IPS-15b (cell line): ENCODE measurements around the gene TMC6.

Experiments
- H3K27me3 ChIP-seq: one replicate; pipeline ENCODE4 v1.6.1; 2013; ENCODE audit warnings: low read length; ENCODE audit not compliant: control insufficient read depth, insufficient read depth
- H3K36me3 ChIP-seq: one replicate; pipeline ENCODE4 v1.6.1; 2013; ENCODE audit warnings: low read length; ENCODE audit not compliant: control insufficient read depth, insufficient read depth
- H3K4me1 ChIP-seq: one replicate; pipeline ENCODE4 v1.6.1; 2013; ENCODE audit warnings: mild to moderate bottlenecking, low read length; ENCODE audit not compliant: control insufficient read depth, insufficient read depth
- H3K4me3 ChIP-seq: one replicate; pipeline ENCODE4 v1.5.1; 2013; ENCODE audit warnings: low read depth, low read length
- H3K9ac ChIP-seq: one replicate; pipeline ENCODE4 v1.6.1; 2013; ENCODE audit warnings: low read depth, mild to moderate bottlenecking, low read length
- H3K9me3 ChIP-seq: one replicate; pipeline ENCODE4 v1.6.1; 2013; ENCODE audit warnings: mild to moderate bottlenecking, low read length; ENCODE audit not compliant: control insufficient read depth, insufficient read depth

Gene TMC6

DNA sequence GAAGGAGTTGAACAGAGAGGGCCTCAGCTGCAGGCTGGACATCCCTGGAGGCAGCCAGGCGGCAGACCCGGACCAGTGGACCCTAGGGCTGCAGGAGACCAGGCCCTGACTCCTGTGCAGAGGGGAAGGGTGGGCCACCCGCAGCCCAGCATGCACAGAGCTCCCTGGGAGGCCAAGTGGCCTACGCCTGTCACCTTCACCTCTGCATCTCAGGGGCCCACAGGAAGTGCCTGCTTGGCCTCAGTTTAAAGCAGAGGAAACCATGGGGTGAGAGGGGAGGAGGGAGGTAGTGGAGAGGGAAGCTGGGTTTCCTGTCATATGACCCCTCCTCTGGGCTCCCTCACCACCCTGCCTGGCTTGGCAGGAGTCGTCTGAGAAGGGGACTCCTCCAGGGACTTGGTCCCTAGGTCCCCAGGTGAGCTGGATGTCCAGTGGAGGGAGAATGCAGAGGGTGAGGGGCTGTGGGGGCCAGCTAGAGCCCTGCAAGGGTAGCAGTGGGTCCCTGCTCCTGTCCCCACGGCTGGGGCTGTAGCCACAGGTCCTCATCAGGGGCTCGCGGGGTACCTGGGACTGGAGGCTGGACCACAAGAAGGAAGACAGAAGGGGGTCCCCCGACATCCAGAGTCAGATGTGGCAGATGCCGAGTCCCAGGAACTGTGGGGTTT is 2.0 kb upstream of the TMC6 start, which contains the start of gene TMC8:
TMC8 (plus strand) TSS at position 335 of the 665 bp plus-strand sequence. CDS start 818 bp downstream, outside the sequence.
- H3K27me3 ChIP-seq = peaks cover 28% of the 10 kb centered on the region
- H3K9ac ChIP-seq = no peak within 1 kb of the TSS
- H3K4me1 ChIP-seq = peaks cover 11% of the 10 kb centered on the region
- H3K36me3 ChIP-seq = peaks cover 5% of the 10 kb centered on the region
- peak within 1 kb of the TSS; percentile 37 for H3K4me3 ChIP-seq
- no peaks in the 10 kb centered on the region for H3K9me3 ChIP-seq

DNA sequence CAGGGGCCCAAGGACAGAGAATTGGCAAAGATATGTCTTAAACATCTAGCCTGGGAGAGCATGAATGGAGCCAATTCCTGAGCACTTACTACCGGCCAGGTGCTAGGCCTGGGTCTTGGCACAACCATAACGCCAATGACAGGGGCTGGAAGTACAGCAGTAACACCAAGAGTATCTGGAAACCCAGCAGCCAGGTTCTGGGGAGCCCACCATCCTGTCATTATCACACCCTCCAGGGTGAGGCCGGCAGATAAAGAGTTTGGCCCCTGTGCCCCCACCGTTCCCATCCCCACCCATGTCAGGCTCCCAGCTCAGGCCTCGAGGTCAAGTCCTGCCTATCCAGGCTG is 1.5 kb upstream of the TMC6 start:
- Histone ChIP-seq H3K36me3 (peaks cover 7% of the 10 kb centered on the region), H3K9me3 (no peaks in the 10 kb centered on the region), H3K4me1 (peaks cover 11% of the 10 kb centered on the region), H3K27me3 (peaks cover 28% of the 10 kb centered on the region), H3K9ac (no peak overlapping the region), H3K4me3 (no peak overlapping the region)

- Histone ChIP-seq H3K27me3 (peaks cover 28% of the 10 kb centered on the region), H3K9ac (no peak overlapping the region), H3K9me3 (no peaks in the 10 kb centered on the region), H3K4me1 (peaks cover 11% of the 10 kb centered on the region), H3K4me3 (peak overlapping the region; percentile 37), H3K36me3 (peaks cover 7% of the 10 kb centered on the region)
These were observed 965 bp upstream of the TMC6 start for GRCh38 chr17:78129351-78130089.

DNA sequence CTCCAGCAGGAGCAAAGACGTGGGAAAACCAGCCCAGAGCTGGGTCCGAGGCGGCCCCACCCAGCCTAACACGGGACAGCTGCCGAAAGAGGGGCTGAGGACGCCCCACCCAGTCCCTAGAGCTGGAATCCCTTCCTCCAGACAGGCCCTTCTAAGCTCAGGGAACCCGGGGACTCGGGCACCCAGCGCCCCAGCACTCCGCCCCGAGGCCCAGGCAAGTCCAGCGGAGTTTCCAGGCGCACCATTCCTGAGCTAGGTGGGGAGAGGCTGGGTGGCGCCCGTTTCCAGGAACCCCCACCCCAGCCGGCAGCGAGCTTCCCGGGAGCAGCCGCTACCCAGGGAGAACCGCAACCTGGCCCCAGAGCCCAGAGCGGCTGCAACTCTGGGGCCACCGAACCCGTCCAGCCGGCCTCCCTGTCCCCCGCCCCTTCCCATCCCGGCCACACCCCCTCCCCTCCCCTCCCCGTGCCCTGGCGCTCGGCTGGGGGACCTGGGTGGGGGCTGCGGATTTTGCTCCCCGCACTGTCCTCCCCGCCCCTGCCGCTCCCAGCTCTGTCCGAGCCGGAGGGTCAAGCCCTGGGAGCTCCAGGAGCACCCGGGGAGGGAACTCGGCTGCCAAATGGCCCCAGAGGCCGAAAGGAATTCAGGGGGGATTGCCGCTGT is 536 bp downstream of the TMC6 start:
- Histone ChIP-seq H3K27me3 (peaks cover 21% of the 10 kb centered on the region), H3K9me3 (no peaks in the 10 kb centered on the region), H3K4me3 (peak overlapping the region; percentile 65), H3K9ac (peak overlapping the region; percentile 73), H3K36me3 (peaks cover 16% of the 10 kb centered on the region), H3K4me1 (peaks cover 6% of the 10 kb centered on the region)

GRCh38 chr17:78127239-78127887 is 1.2 kb downstream of the TMC6 start:
- H3K36me3 ChIP-seq = peaks cover 22% of the 10 kb centered on the region
- peak overlapping the region; percentile 73 for H3K9ac ChIP-seq

GRCh38 chr17:78126895-78127238 is 1.7 kb downstream of the TMC6 start:
- Histone ChIP-seq H3K4me3 (peak overlapping the region; percentile 65), H3K36me3 (peaks cover 26% of the 10 kb centered on the region), H3K4me1 (peaks cover 6% of the 10 kb centered on the region), H3K9ac (peak overlapping the region; percentile 73), H3K9me3 (no peaks in the 10 kb centered on the region), H3K27me3 (peaks cover 13% of the 10 kb centered on the region)

More at GRCh38 chr17:78127239-78127887, 1.2 kb downstream of the TMC6 start:
- Histone ChIP-seq H3K27me3 (peaks cover 14% of the 10 kb centered on the region), H3K4me1 (peaks cover 6% of the 10 kb centered on the region), H3K4me3 (peak overlapping the region; percentile 65), H3K9me3 (no peaks in the 10 kb centered on the region)

DNA sequence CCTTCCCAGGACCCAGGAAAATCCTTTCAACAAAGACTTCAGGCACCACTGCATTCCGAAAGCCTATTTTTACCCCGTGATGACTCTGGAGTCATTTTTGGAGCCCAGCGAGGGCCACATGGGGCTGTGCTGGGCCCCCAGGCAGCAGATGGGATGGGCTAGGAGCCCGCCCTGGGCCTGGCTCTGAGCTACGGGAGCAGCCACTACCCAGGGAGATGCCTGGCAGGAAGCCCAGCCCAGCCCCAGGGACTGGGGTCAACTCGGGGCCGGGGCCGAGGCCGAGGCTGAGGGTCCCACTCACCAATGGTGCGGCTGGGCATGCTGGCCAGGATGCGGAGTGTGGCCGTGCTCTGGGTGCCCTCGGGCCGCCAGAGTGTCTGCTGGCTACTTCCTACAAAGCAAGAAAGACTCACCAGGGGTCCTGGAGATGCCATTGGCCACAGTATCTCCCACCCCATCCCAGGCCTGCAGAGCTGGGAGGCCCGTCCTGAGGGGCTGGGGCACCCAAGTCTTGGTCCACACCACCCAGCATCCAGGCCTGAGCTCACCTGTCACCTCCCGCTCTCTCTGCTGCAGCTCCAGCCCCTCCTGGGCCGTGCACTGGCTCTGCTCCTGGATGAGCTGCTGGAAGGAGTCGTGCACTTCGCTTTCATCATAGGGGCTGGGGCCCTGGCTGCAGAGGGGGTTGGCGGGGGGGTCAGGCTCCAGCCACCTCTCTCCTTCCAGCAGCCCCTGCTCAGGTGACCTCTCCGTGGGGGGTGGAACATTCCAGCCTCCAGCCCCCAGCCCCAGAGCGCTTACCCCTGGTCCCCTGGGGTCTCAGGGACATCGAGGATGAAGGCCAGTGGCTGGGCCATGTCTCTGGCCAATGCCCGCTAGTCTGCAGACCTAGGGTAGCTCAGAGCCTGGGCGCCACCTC is 2.3 kb downstream of the TMC6 start:
- Histone ChIP-seq H3K9ac (no peak overlapping the region), H3K27me3 (peaks cover 13% of the 10 kb centered on the region), H3K4me1 (peaks cover 6% of the 10 kb centered on the region), H3K9me3 (no peaks in the 10 kb centered on the region), H3K4me3 (no peak overlapping the region), H3K36me3 (peaks cover 32% of the 10 kb centered on the region)

GRCh38 chr17:78125138-78125913 is 3.2 kb downstream of the TMC6 start:
- Histone ChIP-seq H3K4me3 (no peak overlapping the region), H3K9ac (no peak overlapping the region), H3K9me3 (no peaks in the 10 kb centered on the region), H3K36me3 (peaks cover 36% of the 10 kb centered on the region), H3K27me3 (peaks cover 4% of the 10 kb centered on the region), H3K4me1 (peaks cover 6% of the 10 kb centered on the region)

DNA sequence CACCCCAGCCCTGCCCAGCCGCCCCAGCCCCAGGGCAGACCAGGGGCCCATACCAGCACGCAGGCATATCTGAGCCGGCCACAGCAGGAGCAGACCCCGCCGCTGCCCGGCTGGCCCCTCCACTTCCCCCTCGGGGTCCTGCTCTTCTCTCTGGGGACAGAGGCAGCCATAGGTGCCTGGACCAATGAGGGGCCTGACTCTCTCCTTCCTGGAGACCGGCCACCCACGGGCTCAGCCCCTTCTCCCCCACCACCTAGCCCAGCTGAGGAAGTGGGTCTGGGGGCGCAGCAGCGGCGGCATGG is 3.8 kb downstream of the TMC6 start:
- H3K4me3 ChIP-seq = no peak overlapping the region
- H3K9ac ChIP-seq = no peak overlapping the region
- H3K9me3 ChIP-seq = no peaks in the 10 kb centered on the region
- peaks cover 6% of the 10 kb centered on the region for H3K4me1 ChIP-seq
- H3K27me3 ChIP-seq = peaks cover 3% of the 10 kb centered on the region
- peaks cover 36% of the 10 kb centered on the region for H3K36me3 ChIP-seq

DNA sequence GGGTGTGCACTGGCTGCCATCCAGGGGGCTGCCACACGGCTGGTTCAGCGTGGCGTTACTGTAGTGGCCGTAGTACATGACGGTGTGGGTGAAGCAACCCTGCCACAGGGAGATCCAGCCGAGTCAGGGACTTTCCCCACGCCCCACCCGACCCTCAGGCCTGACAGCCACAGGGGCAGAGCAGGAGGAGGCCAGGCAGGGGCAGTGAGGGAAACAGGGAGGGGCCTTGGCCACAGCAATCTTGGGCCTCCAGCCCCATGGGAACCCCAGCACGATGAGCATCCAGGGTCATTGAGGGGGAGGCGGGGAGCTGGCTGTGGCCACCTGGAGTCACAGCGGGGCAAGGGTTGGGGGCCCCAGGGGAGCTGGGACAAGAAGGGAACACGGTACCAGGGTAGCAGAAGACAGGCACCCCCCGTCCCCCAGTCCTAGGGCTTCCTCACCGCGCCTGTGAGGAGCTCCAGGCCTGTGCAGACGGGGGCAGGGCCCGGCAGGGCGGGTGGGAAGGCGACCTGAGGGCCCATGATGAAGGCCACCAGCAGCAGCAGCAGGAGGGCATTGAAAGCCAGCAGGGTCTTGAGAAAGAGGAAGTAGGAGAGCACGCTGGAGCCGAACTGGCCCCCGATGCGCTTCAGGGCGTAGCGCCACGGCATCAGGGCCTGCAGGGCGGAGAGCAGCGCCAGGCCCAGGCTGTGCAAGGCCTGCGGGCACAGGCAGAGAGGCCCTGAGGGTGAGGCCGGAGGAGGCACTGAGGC is 4.3 kb downstream of the TMC6 start:
- Histone ChIP-seq H3K9me3 (no peaks in the 10 kb centered on the region), H3K36me3 (peaks cover 36% of the 10 kb centered on the region), H3K9ac (no peak overlapping the region), H3K4me3 (no peak overlapping the region), H3K4me1 (peaks cover 6% of the 10 kb centered on the region), H3K27me3 (peaks cover 1% of the 10 kb centered on the region)
